Fibroblast of the aortic adventitia (primary cell): ENCODE results near the gene CDK5RAP3. TPM values are rescaled to one million over a fixed set of nuclear protein-coding genes. Genes with fewer than 3 reads are reported as not detected.

Experiments used
- DNase-seq: peaks from one replicate; pipeline ENCODE4 v3.0.0-alpha.2; 2010; ENCODE audit warnings: low read depth
- H3K4me3 ChIP-seq: 2 replicates; pipeline ENCODE4 v1.5.1; 2011; ENCODE audit warnings: low read depth, mild to moderate bottlenecking, control low read depth, low read length, moderate library complexity
- total RNA-seq: library from RNA; depleted of rRNA; stranded (reverse); fragments of >200 nt; gene quantifications from 2 replicates; pipeline ENCODE4 v1.2.3, GENCODE V29; 2012; ENCODE audit warnings: low replicate concordance
- TF ChIP-seq, protein P1 (sequence below): IDR thresholded peaks from 2 replicates; pipeline ENCODE4 v1.5.1; 2011; ENCODE audit warnings: mild to moderate bottlenecking, low read length, control low read depth, inconsistent platforms; ENCODE audit not compliant: insufficient read depth

The CDK5RAP3 gene
- total RNA-seq, 1 donor, result 49.5 TPM

DNA sequence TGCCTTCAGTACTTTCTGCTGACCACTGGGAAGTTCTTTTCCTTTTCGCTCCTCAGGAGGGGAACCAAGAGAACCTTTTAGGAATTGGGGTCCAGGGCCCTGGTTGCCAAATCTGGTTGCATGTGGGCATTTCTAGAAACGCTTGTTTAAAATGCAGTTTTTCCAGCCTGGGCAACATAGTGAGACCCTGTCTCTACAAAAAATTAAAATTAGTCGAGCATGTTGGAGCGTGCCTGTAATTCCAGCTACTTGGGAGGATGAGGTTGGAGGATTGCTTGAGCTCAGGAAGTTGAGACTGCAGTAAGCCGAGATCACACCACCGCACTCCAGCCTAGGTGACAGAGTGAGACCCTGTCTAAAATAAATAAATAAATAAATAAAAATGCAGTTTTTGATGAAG is 28.3 kb upstream of the CDK5RAP3 start:
- TF ChIP-seq, protein P1, sequence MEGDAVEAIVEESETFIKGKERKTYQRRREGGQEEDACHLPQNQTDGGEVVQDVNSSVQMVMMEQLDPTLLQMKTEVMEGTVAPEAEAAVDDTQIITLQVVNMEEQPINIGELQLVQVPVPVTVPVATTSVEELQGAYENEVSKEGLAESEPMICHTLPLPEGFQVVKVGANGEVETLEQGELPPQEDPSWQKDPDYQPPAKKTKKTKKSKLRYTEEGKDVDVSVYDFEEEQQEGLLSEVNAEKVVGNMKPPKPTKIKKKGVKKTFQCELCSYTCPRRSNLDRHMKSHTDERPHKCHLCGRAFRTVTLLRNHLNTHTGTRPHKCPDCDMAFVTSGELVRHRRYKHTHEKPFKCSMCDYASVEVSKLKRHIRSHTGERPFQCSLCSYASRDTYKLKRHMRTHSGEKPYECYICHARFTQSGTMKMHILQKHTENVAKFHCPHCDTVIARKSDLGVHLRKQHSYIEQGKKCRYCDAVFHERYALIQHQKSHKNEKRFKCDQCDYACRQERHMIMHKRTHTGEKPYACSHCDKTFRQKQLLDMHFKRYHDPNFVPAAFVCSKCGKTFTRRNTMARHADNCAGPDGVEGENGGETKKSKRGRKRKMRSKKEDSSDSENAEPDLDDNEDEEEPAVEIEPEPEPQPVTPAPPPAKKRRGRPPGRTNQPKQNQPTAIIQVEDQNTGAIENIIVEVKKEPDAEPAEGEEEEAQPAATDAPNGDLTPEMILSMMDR, result no peak
- DNase-seq, result no peak
- H3K4me3 ChIP-seq, result peak overlapping the region; percentile 90

DNA sequence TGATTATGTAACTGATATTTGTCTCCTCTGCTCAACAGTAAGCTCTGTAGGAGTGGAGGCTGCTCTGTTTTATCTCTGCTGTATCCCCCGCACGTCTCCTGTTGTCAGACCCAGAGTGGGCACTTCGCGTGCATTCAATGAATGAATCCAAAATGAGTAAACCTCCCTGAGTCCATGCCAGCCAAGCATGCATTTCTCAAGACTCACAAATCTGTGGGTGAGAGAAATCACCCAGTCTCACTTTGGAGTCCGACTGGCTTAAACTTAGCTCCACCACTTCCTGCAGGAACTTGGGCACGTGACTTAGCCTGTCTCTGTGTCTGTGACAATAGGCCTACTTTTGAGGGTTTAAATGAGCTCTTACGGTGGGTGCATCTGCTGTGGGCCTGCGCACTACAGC is 25.8 kb upstream of the CDK5RAP3 start:
- no peak overlapping the region for H3K4me3 ChIP-seq
- DNase-seq, result peak; percentile 9
- TF ChIP-seq, protein P1, result no peak

DNA sequence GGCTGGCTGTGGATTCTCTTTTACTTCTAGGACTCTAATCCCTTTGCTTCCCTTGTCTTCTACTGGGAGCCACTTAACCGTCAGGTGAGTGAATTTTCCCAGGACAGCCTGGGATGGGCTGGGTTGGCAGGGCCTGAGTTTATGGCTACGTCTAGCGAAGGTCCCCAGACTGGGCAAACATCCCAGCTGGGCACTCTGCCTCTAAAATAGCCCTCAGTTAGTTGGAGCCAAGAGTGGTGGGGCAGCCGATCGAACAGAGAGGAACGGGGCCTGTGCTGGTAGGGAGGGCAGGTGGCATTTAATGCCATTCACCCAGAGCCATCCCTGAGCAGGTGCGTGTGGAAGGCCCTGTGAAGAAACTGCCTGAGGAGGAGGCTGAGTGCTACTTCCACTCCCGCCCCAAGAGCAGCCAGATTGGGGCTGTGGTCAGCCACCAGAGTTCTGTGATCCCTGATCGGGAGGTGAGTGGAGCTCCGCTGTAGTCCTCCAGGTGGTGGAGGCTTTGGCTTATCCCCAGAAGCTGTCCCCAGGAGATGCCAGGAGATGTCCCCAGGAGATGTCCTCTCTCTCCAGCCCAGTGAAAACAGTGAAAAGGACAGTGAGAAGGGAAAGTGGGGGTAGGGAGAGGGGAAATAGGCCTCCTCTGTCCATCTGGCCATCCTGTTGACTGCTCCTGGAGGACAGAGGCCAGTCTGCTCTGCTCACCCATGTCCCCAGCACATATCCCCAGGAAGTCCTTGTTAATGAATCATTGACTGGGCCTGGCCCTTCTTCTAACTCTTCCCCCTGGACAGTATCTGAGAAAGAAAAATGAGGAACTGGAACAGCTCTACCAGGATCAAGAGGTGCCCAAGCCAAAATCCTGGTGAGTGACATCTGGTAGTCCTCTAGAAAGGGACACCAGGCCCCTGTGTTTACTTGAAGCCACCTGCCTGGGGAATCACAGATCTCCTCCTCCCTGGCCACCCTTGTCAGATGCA is 25.1 kb upstream of the CDK5RAP3 start:
- TF ChIP-seq, protein P1, result no peak
- no peak for DNase-seq
- H3K4me3 ChIP-seq, result no peak overlapping the region

DNA sequence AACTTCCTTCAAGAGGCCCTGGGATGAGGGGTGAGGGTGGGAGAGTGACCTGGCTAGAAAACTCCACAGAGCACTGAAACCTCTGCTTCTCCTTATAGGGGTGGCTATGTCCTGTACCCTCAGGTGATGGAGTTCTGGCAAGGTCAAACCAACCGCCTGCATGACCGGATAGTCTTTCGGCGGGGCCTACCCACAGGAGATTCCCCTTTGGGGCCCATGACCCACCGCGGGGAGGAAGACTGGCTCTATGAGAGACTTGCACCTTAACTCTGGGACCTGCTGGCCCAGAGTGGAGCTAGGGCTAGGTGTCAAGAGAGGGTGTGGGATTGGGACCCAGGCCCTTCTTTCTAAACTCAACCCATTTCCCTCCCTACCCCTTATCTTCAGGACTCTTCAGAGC is 24.4 kb upstream of the CDK5RAP3 start:
- TF ChIP-seq, protein P1, result no peak
- no peak overlapping the region for H3K4me3 ChIP-seq
- DNase-seq, result no peak

DNA sequence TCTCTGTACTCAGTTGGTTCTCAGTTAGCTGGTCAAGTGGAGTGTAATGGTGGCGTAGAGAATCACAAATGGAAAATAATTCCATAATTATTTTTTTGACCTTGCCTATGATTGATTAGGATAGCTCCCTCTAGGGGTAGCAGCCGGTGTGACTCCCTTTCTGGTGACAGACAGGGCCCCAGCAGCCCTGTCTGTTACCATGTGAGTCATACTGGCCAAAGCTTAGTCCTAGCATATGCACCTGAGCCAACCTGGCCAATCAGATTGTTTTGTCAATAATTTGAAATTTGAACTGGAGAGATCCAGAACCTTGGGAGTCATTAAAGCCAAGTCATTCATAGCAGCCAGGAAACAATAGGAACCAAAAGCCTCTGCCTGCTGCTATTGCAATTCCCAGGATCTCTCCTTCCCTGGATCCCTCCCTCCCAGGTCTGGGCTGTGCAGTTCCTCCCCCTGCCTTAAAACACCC is 23.9 kb upstream of the CDK5RAP3 start:
- peak; percentile 77 for DNase-seq
- H3K4me3 ChIP-seq, result no peak overlapping the region
- TF ChIP-seq, protein P1, result peak; percentile 86

DNA sequence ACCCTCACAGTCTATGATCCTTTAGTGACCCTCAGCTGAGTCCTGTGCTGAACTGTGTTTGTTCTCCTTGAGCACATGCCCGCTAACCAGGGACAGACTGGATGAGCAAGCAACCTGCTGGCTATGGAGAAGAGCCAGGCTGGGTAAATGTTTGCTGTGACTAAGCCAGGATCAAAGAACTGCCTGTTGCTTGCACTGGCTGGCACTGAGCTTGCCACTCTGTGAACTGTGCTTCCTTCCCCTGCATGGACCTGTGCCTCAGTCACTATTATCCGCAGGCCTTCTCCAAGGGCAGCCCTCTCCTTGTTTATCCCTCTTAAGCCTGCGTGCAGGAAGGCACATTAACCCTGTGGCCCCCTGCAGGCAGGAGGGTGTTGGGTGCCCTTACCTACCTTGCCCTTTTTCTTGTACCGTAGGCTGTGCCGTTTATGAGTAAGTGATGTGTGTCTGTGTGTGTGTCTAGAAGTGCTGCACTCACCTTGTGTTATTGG is 22.2 kb upstream of the CDK5RAP3 start:
- no peak for DNase-seq
- TF ChIP-seq, protein P1, result no peak
- H3K4me3 ChIP-seq, result no peak overlapping the region
